Mammary epithelial cell (primary cell): ENCODE measurements around the gene PPP1R26.

ENCODE experiments used
- EZH2 ChIP-seq: IDR thresholded peaks from 2 replicates; pipeline ENCODE4 v1.6.1; 2012; ENCODE audit warnings: low read length, inconsistent platforms, borderline replicate concordance
- TF ChIP-seq, protein P1 (sequence below), 2 donors: IDR thresholded peaks in 1 of 2; conservative IDR thresholded peaks in 1 of 2; 2 replicates each; pipeline ENCODE4 v1.5.1; 2011 to 2012; ENCODE audit warnings: inconsistent platforms in 2 of 2, low read length in 2 of 2, mild to moderate bottlenecking in 2 of 2, control low read depth in 1 of 2, low read depth in 1 of 2; ENCODE audit not compliant: insufficient read depth in 1 of 2; ENCODE audit errors: extremely low read depth in 1 of 2

DNA sequence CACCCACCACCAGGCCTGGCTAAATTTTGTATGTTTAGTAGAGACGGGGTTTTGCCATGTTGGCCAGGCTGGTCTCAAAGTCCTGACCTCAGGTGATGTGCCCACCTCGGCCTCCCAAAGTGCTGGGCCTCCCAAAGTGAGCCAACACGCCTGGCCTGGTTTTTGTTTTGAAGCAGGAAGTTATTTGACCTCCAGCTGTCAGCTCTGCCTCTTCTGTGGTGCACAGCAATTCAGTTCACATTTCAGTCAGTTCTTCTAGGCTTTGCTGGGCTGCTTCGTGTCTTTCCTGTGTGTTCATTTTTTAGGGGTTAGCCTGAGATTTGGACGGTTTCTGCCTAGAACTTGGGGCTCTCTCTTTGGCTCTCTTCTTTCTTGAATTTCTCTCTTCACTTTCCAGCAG, 50.6 kb downstream of the PPP1R26 start:
- TF ChIP-seq, protein P1, sequence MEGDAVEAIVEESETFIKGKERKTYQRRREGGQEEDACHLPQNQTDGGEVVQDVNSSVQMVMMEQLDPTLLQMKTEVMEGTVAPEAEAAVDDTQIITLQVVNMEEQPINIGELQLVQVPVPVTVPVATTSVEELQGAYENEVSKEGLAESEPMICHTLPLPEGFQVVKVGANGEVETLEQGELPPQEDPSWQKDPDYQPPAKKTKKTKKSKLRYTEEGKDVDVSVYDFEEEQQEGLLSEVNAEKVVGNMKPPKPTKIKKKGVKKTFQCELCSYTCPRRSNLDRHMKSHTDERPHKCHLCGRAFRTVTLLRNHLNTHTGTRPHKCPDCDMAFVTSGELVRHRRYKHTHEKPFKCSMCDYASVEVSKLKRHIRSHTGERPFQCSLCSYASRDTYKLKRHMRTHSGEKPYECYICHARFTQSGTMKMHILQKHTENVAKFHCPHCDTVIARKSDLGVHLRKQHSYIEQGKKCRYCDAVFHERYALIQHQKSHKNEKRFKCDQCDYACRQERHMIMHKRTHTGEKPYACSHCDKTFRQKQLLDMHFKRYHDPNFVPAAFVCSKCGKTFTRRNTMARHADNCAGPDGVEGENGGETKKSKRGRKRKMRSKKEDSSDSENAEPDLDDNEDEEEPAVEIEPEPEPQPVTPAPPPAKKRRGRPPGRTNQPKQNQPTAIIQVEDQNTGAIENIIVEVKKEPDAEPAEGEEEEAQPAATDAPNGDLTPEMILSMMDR (conservative IDR thresholded peaks at IDR 0.05 in 1 of 2, IDR thresholded peaks at IDR 0.05 in 1 of 2; ENCODE audit: extremely low read depth in 1 of 2, insufficient read depth in 1 of 2, low read depth in 1 of 2, low read length in 2 of 2) = no peak
- TF ChIP-seq EZH2 = no peak
